ENCODE results near the gene TRIM8. TPM values are rescaled to one million over a fixed set of nuclear protein-coding genes. Genes with fewer than 3 reads are reported as not detected.
A peak's percentile ranks its signal among the peaks of the same experiment; 100 is the strongest.

The TRIM8 gene
- total and polyA plus RNA-seq, 2 of the 8 experiments (the other 6 are each of a cell fraction or from before 2014, with no cell fraction given) = 24.9 to 38.8 TPM

- TF ChIP-seq CHD7 (IDR thresholded peaks at IDR 0.05; ENCODE audit: insufficient replicate concordance, low read length) (no peak), TBP (IDR thresholded peaks at IDR 0.05; ENCODE audit: low read depth, low read length) (no peak), CHD1 (IDR thresholded peaks at IDR 0.05; ENCODE audit: low read depth, low read length) (no peak), BCL11A (IDR thresholded peaks at IDR 0.05; ENCODE audit: low read depth in 2 of 2, low read length in 2 of 2) (no peak), TAF1 (IDR thresholded peaks at IDR 0.05; ENCODE audit: low read depth, low read length) (peak; percentile 63; the same call in 1 of the 2 replicates), SP1 (IDR thresholded peaks at IDR 0.05; ENCODE audit: low read depth, low read length) (peak; percentile 72; the same call in 1 of the 2 replicates), TCF12 (IDR thresholded peaks at IDR 0.05; ENCODE audit: low read depth, low read length) (no peak), ZNF274 (IDR thresholded peaks at IDR 0.05; ENCODE audit: borderline replicate concordance, extremely low read depth, low read length) (no peak), PHF8 (conservative IDR thresholded peaks at IDR 0.05; ENCODE audit: low read depth, low read length) (no peak), CHD2 (IDR thresholded peaks at IDR 0.05; ENCODE audit: low read length) (no peak)
Observed at GRCh38 chr10:102629661-102630614, 14.3 kb upstream of the TRIM8 start (continued).
